H4 (cell line): ENCODE results near the gene DNAH7. TPM values are rescaled to one million over a fixed set of nuclear protein-coding genes. Genes with fewer than 3 reads are reported as not detected.
"Not testable (repeated sequence)": the region's sequence is repeated elsewhere in the genome, so short reads cannot be mapped to it uniquely, and the experiment has no call there.

Experiments
- DNase-seq: peaks from one replicate; pipeline ENCODE4 v3.0.0-alpha.2; 2015; ENCODE audit warnings: low spot score
- total RNA-seq: library from RNA; depleted of rRNA; stranded (reverse); fragments of >200 nt; shearing (Covaris generic); gene quantifications from 2 replicates; pipeline ENCODE4 v1.2.3, GENCODE V29; 2014; rRNA removed

Gene DNAH7
- total RNA-seq, 1 experiment from 2014 or later = 0.50 TPM

- DNase-seq = no peak
Measured at GRCh38 chr2:195721042-195721441, 347.6 kb downstream of the DNAH7 start.

DNA sequence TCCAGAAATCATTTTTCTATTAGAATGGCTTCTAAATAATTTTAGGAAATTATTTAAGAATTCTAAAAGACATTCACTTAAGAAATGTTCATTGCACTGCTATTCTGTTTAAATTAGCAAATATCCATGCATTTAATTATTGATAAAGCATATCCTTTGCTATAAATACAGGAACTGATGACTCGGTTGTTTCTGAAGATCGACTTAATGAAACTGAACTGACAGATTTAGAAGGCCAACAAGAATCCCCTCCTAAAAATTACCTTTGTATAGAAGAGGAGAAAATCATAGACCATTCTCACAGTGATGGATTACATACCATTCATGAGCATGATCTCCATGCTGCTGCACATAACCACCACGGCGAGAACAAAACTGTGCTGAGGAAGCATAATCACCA lies 352.2 kb downstream of the DNAH7 start:
- DNase-seq = no peak

GRCh38 chr2:195711478-195711877 lies 357.2 kb downstream of the DNAH7 start:
- no peak for DNase-seq

DNA sequence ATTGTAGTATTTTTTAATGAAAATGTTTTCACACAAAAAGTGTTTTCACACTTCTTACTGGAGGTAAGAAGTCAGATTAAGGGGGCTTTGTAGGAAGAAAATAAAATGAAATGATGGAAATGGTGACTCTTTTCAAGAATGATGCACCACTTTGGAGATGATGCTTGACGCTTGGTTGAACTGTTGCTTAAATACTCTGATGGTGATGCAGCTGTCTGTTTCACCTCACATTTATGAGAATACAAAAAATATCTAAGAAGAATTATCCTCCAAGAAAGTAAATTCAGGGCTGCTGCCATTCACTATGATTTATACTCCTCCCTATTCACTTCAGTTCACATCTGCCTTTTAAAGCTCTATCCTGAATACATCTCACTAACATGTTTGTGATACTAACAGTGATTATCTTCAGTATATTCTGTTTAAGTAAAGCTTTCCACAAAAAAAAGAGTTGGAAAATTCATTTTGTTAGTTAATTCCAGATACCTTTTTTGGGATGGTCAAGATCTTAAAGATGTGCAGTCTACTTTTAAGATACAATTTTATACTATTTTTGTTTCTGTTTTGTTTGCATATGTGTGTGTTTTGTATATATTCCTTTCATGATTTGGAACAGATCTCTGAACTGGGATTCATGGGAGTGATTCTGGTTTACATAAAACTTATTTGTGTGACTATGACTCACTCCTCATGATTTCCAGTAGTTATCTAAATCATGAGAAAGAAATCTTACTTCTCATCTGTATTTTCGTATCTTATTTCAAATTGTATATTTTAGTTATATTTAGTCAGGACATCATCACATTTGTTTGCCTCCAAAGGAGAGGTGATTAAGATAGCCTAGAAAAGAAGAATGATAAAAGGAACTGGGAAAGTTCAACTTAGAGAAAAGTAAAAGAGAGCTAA lies 358.5 kb downstream of the DNAH7 start:
- DNase-seq = peak; percentile 47

GRCh38 chr2:195706161-195706900 lies 362.3 kb downstream of the DNAH7 start:
- no peak for DNase-seq

DNA sequence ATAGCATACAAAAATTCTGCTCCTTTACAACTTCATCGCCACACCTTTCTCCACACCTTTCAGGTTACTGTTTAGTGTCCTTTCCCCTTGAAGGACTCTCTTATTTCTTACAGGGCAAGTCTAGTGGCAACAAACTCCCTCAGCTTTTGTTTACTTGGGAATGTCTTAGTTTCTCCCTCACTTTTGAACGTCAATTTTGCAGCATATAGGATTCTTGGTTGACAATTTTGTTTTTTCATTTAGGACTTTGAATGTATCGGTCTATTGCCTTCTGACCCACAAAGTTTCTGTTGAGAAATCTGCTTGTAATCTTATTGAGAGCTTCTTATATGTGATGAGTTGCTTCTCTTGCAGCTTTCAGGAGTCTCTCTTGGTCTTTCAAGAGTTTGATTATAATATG lies 368.2 kb downstream of the DNAH7 start:
- no peak for DNase-seq

DNA sequence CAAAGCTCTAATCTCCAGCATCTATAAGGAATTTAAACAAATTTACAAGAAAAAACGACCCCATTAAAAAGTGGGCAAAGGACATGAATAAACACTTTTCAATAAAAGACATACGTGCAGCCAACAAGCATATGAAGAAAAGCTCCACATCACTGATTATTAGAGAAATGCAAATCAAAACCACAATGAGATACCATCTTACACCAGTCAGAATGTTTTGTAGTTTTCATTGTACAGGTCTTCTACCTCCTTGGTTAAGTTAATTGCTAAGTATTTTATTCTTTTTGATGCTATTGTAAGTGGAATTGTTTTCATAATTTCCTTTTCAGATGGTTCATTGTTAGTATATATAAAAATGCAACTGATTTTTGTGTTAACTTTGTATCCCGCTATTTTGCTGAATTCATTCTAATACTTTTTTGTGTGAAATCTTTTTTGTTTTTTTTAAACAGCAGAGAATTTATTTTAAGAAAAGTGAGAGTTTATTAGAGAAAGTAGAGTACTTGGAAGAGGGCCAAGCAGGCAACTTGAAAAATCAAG lies 370.9 kb downstream of the DNAH7 start:
- no peak for DNase-seq

DNA sequence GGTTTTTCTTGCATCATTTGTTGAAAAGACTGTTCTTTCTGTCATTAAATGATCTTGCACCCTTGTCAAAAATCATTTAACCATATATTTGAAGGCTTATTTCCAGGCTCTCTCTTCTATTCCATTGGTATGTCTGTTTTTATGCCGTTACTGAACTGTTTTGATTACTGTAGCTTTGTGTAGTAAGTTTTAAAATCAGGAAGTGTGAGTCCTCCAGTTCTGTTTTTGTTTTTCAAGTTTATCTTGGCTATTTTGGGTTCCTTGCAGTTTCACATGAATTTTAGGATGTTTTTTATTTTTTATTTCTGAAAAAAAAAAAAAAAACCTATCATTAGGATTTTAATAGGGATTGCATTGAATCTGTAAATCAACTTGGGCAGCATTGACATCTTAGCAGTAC lies 372.6 kb downstream of the DNAH7 start:
- DNase-seq = no peak

GRCh38 chr2:195695002-195695631 lies 373.5 kb downstream of the DNAH7 start:
- no peak for DNase-seq

DNA sequence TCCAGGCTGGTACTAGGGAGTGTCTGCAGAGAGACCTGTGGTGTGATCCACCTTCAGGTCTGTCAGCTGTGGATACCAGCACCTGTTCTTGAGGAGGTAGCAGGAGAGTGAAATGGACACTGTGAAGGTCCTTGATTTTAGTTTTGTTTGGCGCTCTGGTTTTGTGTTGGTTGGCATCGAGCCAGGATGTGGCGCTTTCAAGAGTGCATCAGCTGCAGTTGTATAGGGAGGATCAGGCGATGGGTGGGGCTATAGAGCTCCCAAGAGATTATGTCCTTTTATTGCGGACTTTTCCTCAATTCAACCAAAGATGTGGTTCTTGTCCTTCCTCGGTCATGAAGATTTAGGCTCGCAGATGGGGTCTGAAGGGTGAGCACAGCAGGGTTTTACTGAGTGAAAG lies 374.1 kb downstream of the DNAH7 start:
- DNase-seq = no peak

GRCh38 chr2:195692531-195692930 lies 376.1 kb downstream of the DNAH7 start:
- DNase-seq = not testable (repeated sequence)

Other genes with a start within 250 kb of the DNAH7 start
- gene STK17B, start 102.7 kb upstream of the DNAH7 start, total RNA-seq = 15.9 and 19.8 TPM in 2 replicates